ENCODE measurements around the gene SLC25A12. TPM values are rescaled to one million over a fixed set of nuclear protein-coding genes. Genes with fewer than 3 reads are reported as not detected.

Gene SLC25A12
- total and polyA plus RNA-seq, 9 of the 15 experiments (the other 6 are each of a cell fraction or from before 2014, with no cell fraction given) = 13.5 to 36.5 (median 21.7) TPM

GRCh38 chr2:171741189-171741588 lies 152.9 kb downstream of the SLC25A12 start (continued):
- no peak for TF ChIP-seq ARID4B (CRISPR knock-in tag; IDR thresholded peaks at IDR 0.05)
- TF ChIP-seq ZNF444 (CRISPR knock-in tag; IDR thresholded peaks at IDR 0.05) = no peak
- TF ChIP-seq ZBTB12 (CRISPR knock-in tag; IDR thresholded peaks at IDR 0.05) = no peak
- TF ChIP-seq SNIP1 (IDR thresholded peaks at IDR 0.05; ENCODE audit: low read depth) = no peak
- TF ChIP-seq CHD2 (IDR thresholded peaks at IDR 0.05; ENCODE audit: low read depth, low read length) = no peak
- no peak for TF ChIP-seq POU5F1 (IDR thresholded peaks at IDR 0.05; ENCODE audit: borderline replicate concordance, low read depth, low read length, partially characterized antibody)
- TF ChIP-seq ZBTB7A (IDR thresholded peaks at IDR 0.05; ENCODE audit: borderline replicate concordance, control insufficient read depth, low read depth, low read length) = no peak
- TF ChIP-seq ZFP30 (CRISPR knock-in tag; IDR thresholded peaks at IDR 0.05; ENCODE audit: borderline replicate concordance) = no peak
- TF ChIP-seq NCOA4 (IDR thresholded peaks at IDR 0.05; ENCODE audit: partially characterized antibody) = no peak

Measured in K562 (cell line).